ENCODE measurements around the gene USP11. TPM values are rescaled to one million over a fixed set of nuclear protein-coding genes. Genes with fewer than 3 reads are reported as not detected.
A peak's percentile ranks its signal among the peaks of the same experiment; 100 is the strongest.

USP11 gene
- total RNA-seq: 10.2 TPM

GRCh38 chrX:47232803-47233332, at the start of gene USP11:
Gene USP11 (plus strand): TSS chrX:47233009. CDS start chrX:47233044, 35 bp downstream.
- no peak for DNase-seq (ENCODE audit: low spot score)
- ATAC-seq: no peak

GRCh38 chrX:47184486-47184885, 48.3 kb upstream of the USP11 start:
- no peak for DNase-seq (ENCODE audit: low spot score)
- no peak for ATAC-seq

GRCh38 chrX:47185241-47185640, 47.6 kb upstream of the USP11 start:
- no peak for ATAC-seq
- no peak for DNase-seq (ENCODE audit: low spot score)

- ATAC-seq: no peak
- DNase-seq (ENCODE audit: low spot score): no peak
Observed at GRCh38 chrX:47186096-47186740, 46.6 kb upstream of the USP11 start.

- ATAC-seq: no peak
- no peak for DNase-seq (ENCODE audit: low spot score)
Observed at GRCh38 chrX:47187106-47187677, 45.6 kb upstream of the USP11 start.

- DNase-seq (ENCODE audit: low spot score): no peak
Observed at GRCh38 chrX:47189906-47190305, 42.9 kb upstream of the USP11 start.

GRCh38 chrX:47190445-47191269, 42.2 kb upstream of the USP11 start:
- ATAC-seq (peak; percentile 88), DNase-seq (ENCODE audit: low spot score) (peak; percentile 86)

More at GRCh38 chrX:47189906-47190305, 42.9 kb upstream of the USP11 start:
- no peak for ATAC-seq

GRCh38 chrX:47191331-47191730, 41.5 kb upstream of the USP11 start:
- no peak for ATAC-seq
- DNase-seq (ENCODE audit: low spot score): no peak

- no peak for ATAC-seq
- DNase-seq (ENCODE audit: low spot score): no peak
Observed at GRCh38 chrX:47191806-47192401, 40.9 kb upstream of the USP11 start.

GRCh38 chrX:47193475-47194193, 39.2 kb upstream of the USP11 start, which contains the start of gene UBA1:
Gene UBA1 (plus strand): TSS chrX:47193829. CDS start chrX:47198803, 4,974 bp downstream.
- peak; percentile 91 for DNase-seq (ENCODE audit: low spot score)
- peak; percentile 87 for ATAC-seq

- ATAC-seq (no peak), DNase-seq (ENCODE audit: low spot score) (no peak)
Observed at GRCh38 chrX:47194194-47194787, 38.5 kb upstream of the USP11 start.

GRCh38 chrX:47196098-47196497, 36.7 kb upstream of the USP11 start:
- DNase-seq (ENCODE audit: low spot score) (no peak), ATAC-seq (no peak)

GRCh38 chrX:47197526-47197925, 35.3 kb upstream of the USP11 start:
- DNase-seq (ENCODE audit: low spot score): no peak
- ATAC-seq: no peak

GRCh38 chrX:47198026-47198686, 34.7 kb upstream of the USP11 start:
- DNase-seq (ENCODE audit: low spot score): no peak
- no peak for ATAC-seq

- DNase-seq (ENCODE audit: low spot score) (no peak), ATAC-seq (no peak)
Observed at GRCh38 chrX:47198687-47199080, 34.1 kb upstream of the USP11 start.

GRCh38 chrX:47199286-47199685, 33.5 kb upstream of the USP11 start:
- no peak for ATAC-seq

GRCh38 chrX:47200385-47201150, 32.2 kb upstream of the USP11 start:
- ATAC-seq (peak; percentile 70), DNase-seq (ENCODE audit: low spot score) (no peak)

More at GRCh38 chrX:47199286-47199685, 33.5 kb upstream of the USP11 start:
- no peak for DNase-seq (ENCODE audit: low spot score)

GRCh38 chrX:47201345-47201944, 31.4 kb upstream of the USP11 start:
- no peak for DNase-seq (ENCODE audit: low spot score)
- no peak for ATAC-seq

Data from left lobe of liver (tissue), 2 donors.